NB4 (cell line): ENCODE data around the gene SYDE1.

ENCODE experiments used
- MYC ChIP-seq: IDR thresholded peaks from 2 replicates; pipeline ENCODE4 v1.6.1; 2011; ENCODE audit warnings: low read depth, low read length
- POLR2A ChIP-seq: IDR thresholded peaks from 2 replicates; pipeline ENCODE4 v1.6.1; 2011; ENCODE audit warnings: mild to moderate bottlenecking; ENCODE audit not compliant: insufficient read length; ENCODE audit errors: extremely low read depth
- TF ChIP-seq, protein P1 (sequence below): IDR thresholded peaks from one replicate; pipeline ENCODE4 v1.5.1; 2012; ENCODE audit warnings: low read depth, low read length

- TF ChIP-seq, protein P1, sequence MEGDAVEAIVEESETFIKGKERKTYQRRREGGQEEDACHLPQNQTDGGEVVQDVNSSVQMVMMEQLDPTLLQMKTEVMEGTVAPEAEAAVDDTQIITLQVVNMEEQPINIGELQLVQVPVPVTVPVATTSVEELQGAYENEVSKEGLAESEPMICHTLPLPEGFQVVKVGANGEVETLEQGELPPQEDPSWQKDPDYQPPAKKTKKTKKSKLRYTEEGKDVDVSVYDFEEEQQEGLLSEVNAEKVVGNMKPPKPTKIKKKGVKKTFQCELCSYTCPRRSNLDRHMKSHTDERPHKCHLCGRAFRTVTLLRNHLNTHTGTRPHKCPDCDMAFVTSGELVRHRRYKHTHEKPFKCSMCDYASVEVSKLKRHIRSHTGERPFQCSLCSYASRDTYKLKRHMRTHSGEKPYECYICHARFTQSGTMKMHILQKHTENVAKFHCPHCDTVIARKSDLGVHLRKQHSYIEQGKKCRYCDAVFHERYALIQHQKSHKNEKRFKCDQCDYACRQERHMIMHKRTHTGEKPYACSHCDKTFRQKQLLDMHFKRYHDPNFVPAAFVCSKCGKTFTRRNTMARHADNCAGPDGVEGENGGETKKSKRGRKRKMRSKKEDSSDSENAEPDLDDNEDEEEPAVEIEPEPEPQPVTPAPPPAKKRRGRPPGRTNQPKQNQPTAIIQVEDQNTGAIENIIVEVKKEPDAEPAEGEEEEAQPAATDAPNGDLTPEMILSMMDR = no peak
- no peak for TF ChIP-seq POLR2A
- TF ChIP-seq MYC = no peak
These were observed 11.7 kb downstream of the SYDE1 start for GRCh38 chr19:15118789-15119494.
